NK-92 (cell line): ENCODE data around the gene LSM14B.
"Not testable (repeated sequence)": the region's sequence is repeated elsewhere in the genome, so short reads cannot be mapped to it uniquely, and the experiment has no call there.

Experiments
- DNase-seq: peaks from one replicate; lab custom pipeline; 2025; ENCODE audit not compliant: unreplicated experiment; lab: John Stamatoyannopoulos, UW

Gene LSM14B

GRCh38 chr20:62121776-62122653 is at the start of gene LSM14B:
Gene LSM14B, plus strand, starts transcription at chr20:62122475. Its CDS starts 192 bp downstream, at chr20:62122667.
- peak; percentile 66 for DNase-seq

- DNase-seq, result no peak
Measured at GRCh38 chr20:62073323-62073722, 49.0 kb upstream of the LSM14B start.

GRCh38 chr20:62079166-62079565 is 43.1 kb upstream of the LSM14B start:
- no peak for DNase-seq

- DNase-seq, result no peak
Measured at GRCh38 chr20:62080249-62080990, 41.9 kb upstream of the LSM14B start.

- no peak for DNase-seq
Measured at GRCh38 chr20:62083312-62083711, 39.0 kb upstream of the LSM14B start.

GRCh38 chr20:62084224-62084623 is 38.1 kb upstream of the LSM14B start:
- DNase-seq, result not testable (repeated sequence)

GRCh38 chr20:62085206-62085605 is 37.1 kb upstream of the LSM14B start:
- DNase-seq, result no peak

GRCh38 chr20:62087227-62087626 is 35.0 kb upstream of the LSM14B start:
- no peak for DNase-seq

- no peak for DNase-seq
Measured at GRCh38 chr20:62087632-62088031, 34.6 kb upstream of the LSM14B start.

GRCh38 chr20:62088258-62089127 is 33.8 kb upstream of the LSM14B start:
- no peak for DNase-seq

GRCh38 chr20:62089393-62089792 is 32.9 kb upstream of the LSM14B start:
- DNase-seq, result no peak

- DNase-seq, result no peak
Measured at GRCh38 chr20:62096421-62097380, 25.6 kb upstream of the LSM14B start.

- no peak for DNase-seq
Measured at GRCh38 chr20:62097881-62098407, 24.3 kb upstream of the LSM14B start.

- no peak for DNase-seq
Measured at GRCh38 chr20:62101078-62101477, 21.2 kb upstream of the LSM14B start.

- DNase-seq, result no peak
Measured at GRCh38 chr20:62103508-62104233, 18.6 kb upstream of the LSM14B start.

- DNase-seq, result no peak
Measured at GRCh38 chr20:62104234-62104789, 18.0 kb upstream of the LSM14B start.

GRCh38 chr20:62104791-62105345 is 17.4 kb upstream of the LSM14B start:
- DNase-seq, result no peak

- DNase-seq, result no peak
Measured at GRCh38 chr20:62105592-62105991, 16.7 kb upstream of the LSM14B start.
